SU-DHL-6 (cell line): ENCODE results near the gene ZNF148.

Source experiments
- H2AFZ ChIP-seq: fragments of 200-600 bp; sonication (generic); 2 replicates; pipeline ENCODE4 v1.6.1; 2014; ENCODE audit warnings: low read depth, mild to moderate bottlenecking, moderate library complexity, mixed read lengths, antibody characterized with exemption, low read length; ENCODE audit not compliant: severe bottlenecking
- H3F3A ChIP-seq: fragments of 200-600 bp; shearing (Covaris generic); 2 replicates; pipeline ENCODE4 v1.6.0; 2016; ENCODE audit warnings: antibody characterized with exemption, mild to moderate bottlenecking; ENCODE audit not compliant: insufficient read depth
- H3K27ac ChIP-seq: fragments of 200-600 bp; sonication (generic); 2 replicates; pipeline ENCODE4 v1.5.1; 2016; ENCODE audit warnings: low read depth, mild to moderate bottlenecking, low read length, moderate library complexity, mixed read lengths
- H3K27me3 ChIP-seq: fragments of 200-600 bp; sonication (generic), shearing (Covaris generic); 2 replicates; pipeline ENCODE4 v1.6.0; 2014; ENCODE audit warnings: mild to moderate bottlenecking, low read length
- H3K36me3 ChIP-seq: fragments of 200-600 bp; sonication (generic); 2 replicates; pipeline ENCODE4 v1.6.1; 2014; ENCODE audit warnings: mild to moderate bottlenecking, low read length, mixed read lengths
- H3K4me2 ChIP-seq: fragments of 300-600, 200-600 bp; shearing (Covaris generic), sonication (generic); 2 replicates; pipeline ENCODE4 v1.6.0; 2014; ENCODE audit warnings: low read length, low read depth, mild to moderate bottlenecking; ENCODE audit not compliant: poor library complexity, severe bottlenecking
- H3K4me3 ChIP-seq: fragments of 200-600 bp; sonication (generic); 2 replicates; pipeline ENCODE4 v1.5.1; 2014; ENCODE audit warnings: antibody characterized with exemption, low read length, mild to moderate bottlenecking, mixed read lengths; ENCODE audit not compliant: insufficient read depth, poor library complexity, severe bottlenecking
- H3K79me2 ChIP-seq: fragments of 200-600 bp; sonication (generic); 2 replicates; pipeline ENCODE4 v1.6.1; 2014; ENCODE audit warnings: mild to moderate bottlenecking, low read length, moderate library complexity; ENCODE audit not compliant: insufficient read depth
- H3K9ac ChIP-seq: fragments of 200-600 bp; sonication (generic); 2 replicates; pipeline ENCODE4 v1.7.0; 2014; ENCODE audit warnings: mild to moderate bottlenecking, low read length
- H3K9me2 ChIP-seq: fragments of 200-600 bp; sonication (generic); replicated peaks from 2 replicates; pipeline ENCODE4 v1.6.1; 2014; ENCODE audit warnings: low read length; ENCODE audit not compliant: insufficient read depth
- H3K9me3 ChIP-seq: fragments of 200-600 bp; sonication (generic); 2 replicates; pipeline ENCODE4 v1.6.1; 2014; ENCODE audit warnings: low read length, mixed read lengths; ENCODE audit not compliant: insufficient read depth
- H4K20me1 ChIP-seq: fragments of 200-600 bp; sonication (generic); 2 replicates; pipeline ENCODE4 v1.6.1; 2014; ENCODE audit warnings: low read depth, mild to moderate bottlenecking, antibody characterized with exemption, low read length, moderate library complexity, mixed read lengths
- CTCF ChIP-seq: fragments of 200-600 bp; sonication (generic); IDR thresholded peaks from one replicate; pipeline ENCODE4 v1.5.1; 2017; ENCODE audit warnings: antibody characterized with exemption, mild to moderate bottlenecking, low read length, moderate library complexity; ENCODE audit not compliant: insufficient read depth, poor library complexity, severe bottlenecking
- EZH2phosphoT487 ChIP-seq: fragments of 200-600 bp; sonication (generic), shearing (Covaris generic); conservative IDR thresholded peaks from 2 replicates; pipeline ENCODE4 v1.6.1; 2018; ENCODE audit warnings: mild to moderate bottlenecking, antibody characterized with exemption, low read length, moderate library complexity, mixed read lengths

ZNF148 gene

GRCh38 chr3:125324341-125324740 lies 50.8 kb downstream of the ZNF148 start:
- H3K27ac ChIP-seq: no peak overlapping the region
- H3K4me2 ChIP-seq: no peak overlapping the region
- H3K9me2 ChIP-seq: no peaks in the 10 kb centered on the region
- peaks cover 21% of the 10 kb centered on the region for H3K79me2 ChIP-seq
- H3K36me3 ChIP-seq: peaks cover 40% of the 10 kb centered on the region
- H3F3A ChIP-seq: peaks cover 17% of the 10 kb centered on the region; the same call in 1 of the 2 replicates
- no peak overlapping the region for H3K9ac ChIP-seq
- no peaks in the 10 kb centered on the region for H3K9me3 ChIP-seq
- no peak overlapping the region for H2AFZ ChIP-seq
- 0 out of 2 replicates have a peak, but pooled peaks cover 4% of the 10 kb centered on the region for H4K20me1 ChIP-seq
- no peak for TF ChIP-seq EZH2phosphoT487
- no peak for TF ChIP-seq CTCF
- no peak overlapping the region for H3K4me3 ChIP-seq
- no peaks in the 10 kb centered on the region for H3K27me3 ChIP-seq

- Histone ChIP-seq H3F3A (peaks cover 17% of the 10 kb centered on the region; the same call in 1 of the 2 replicates), H3K27ac (no peak overlapping the region)
- TF ChIP-seq CTCF: no peak
- TF ChIP-seq EZH2phosphoT487: no peak
These were observed 52.2 kb downstream of the ZNF148 start for GRCh38 chr3:125322917-125323316.

GRCh38 chr3:125322166-125322565 lies 53.0 kb downstream of the ZNF148 start:
- H3K27ac ChIP-seq: no peak overlapping the region
- H3K27me3 ChIP-seq: no peaks in the 10 kb centered on the region
- H3K4me3 ChIP-seq: no peak overlapping the region
- peaks cover 18% of the 10 kb centered on the region for H3K79me2 ChIP-seq
- H4K20me1 ChIP-seq: 0 out of 2 replicates have a peak, but pooled peaks cover 4% of the 10 kb centered on the region
- H3F3A ChIP-seq: peaks cover 17% of the 10 kb centered on the region; the same call in 1 of the 2 replicates
- H2AFZ ChIP-seq: no peak overlapping the region
- TF ChIP-seq CTCF: no peak
- TF ChIP-seq EZH2phosphoT487: no peak
- H3K9me2 ChIP-seq: no peaks in the 10 kb centered on the region
- H3K4me2 ChIP-seq: no peak overlapping the region
- peaks cover 28% of the 10 kb centered on the region; the same call in 1 of the 2 replicates for H3K36me3 ChIP-seq
- no peaks in the 10 kb centered on the region for H3K9me3 ChIP-seq
- H3K9ac ChIP-seq: no peak overlapping the region

More at GRCh38 chr3:125322917-125323316, 52.2 kb downstream of the ZNF148 start:
- Histone ChIP-seq H3K4me2 (no peak overlapping the region), H4K20me1 (0 out of 2 replicates have a peak, but pooled peaks cover 4% of the 10 kb centered on the region), H3K27me3 (no peaks in the 10 kb centered on the region), H3K4me3 (no peak overlapping the region), H2AFZ (no peak overlapping the region), H3K9me2 (no peaks in the 10 kb centered on the region), H3K9me3 (no peaks in the 10 kb centered on the region), H3K36me3 (peaks cover 33% of the 10 kb centered on the region), H3K79me2 (peaks cover 17% of the 10 kb centered on the region), H3K9ac (no peak overlapping the region)
